NCI-H446 treated with DMSO at 0.1 percent for 48 hours (cell line): ENCODE data around the gene ITPR2.
"Not testable (repeated sequence)": the region's sequence is repeated elsewhere in the genome, so short reads cannot be mapped to it uniquely, and the experiment has no call there.

Experiments
- DNase-seq: peaks from one replicate; lab custom pipeline; 2025; lab: John Stamatoyannopoulos, UW

The ITPR2 gene

GRCh38 chr12:26661399-26661798 is 171.6 kb downstream of the ITPR2 start:
- no peak for DNase-seq

DNA sequence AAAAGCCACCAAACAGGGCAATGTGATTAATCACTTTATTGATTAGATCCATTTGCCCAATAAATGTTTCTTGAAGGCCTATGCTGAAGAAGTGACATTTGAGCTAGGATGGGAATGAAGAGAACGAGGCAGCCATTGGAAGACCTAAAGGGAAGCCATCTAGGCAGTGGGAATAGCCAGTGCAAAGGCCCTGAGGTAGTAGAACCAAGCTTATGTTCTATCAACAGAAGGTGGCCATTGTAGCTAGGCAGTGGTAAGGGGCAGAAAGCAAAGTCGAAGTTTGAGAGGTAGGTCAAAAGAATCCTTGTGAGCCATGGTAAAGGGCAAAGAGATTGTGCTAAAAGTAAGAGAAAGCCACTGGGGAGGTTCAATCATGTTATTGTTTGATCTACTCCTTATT is 173.1 kb downstream of the ITPR2 start:
- DNase-seq, result no peak

GRCh38 chr12:26658991-26659390 is 174.0 kb downstream of the ITPR2 start:
- DNase-seq, result no peak

GRCh38 chr12:26654623-26655022 is 178.4 kb downstream of the ITPR2 start:
- DNase-seq, result no peak

DNA sequence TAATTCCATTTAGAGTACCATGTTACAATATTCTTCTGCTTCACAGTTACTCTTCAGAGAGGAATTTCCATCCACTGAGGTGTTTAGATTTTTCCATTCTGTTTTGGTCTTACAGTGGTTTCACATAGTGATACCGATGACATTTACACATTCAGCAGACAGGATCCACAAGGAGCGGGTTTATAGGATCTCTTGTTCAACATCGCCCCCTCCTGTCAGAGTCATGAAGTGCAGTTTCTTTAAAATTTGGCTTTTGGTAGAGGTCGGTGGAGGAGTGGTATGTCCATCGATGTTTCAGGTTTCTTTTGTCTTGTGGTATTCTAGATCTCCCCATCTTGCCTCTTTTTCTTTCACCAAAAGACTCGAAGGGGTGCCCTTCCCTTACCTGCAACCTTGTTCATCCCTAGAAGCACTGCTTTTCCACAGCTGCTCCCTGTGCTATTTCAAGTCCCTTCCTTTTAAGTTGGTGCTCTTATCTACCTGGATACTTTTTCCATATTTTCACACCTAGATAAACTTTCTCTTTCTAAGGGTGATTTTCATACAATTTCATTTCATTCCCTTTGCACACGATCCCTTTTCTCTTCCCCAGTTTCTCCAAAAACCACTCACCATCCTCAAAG is 181.3 kb downstream of the ITPR2 start:
- DNase-seq, result peak; percentile 33

DNA sequence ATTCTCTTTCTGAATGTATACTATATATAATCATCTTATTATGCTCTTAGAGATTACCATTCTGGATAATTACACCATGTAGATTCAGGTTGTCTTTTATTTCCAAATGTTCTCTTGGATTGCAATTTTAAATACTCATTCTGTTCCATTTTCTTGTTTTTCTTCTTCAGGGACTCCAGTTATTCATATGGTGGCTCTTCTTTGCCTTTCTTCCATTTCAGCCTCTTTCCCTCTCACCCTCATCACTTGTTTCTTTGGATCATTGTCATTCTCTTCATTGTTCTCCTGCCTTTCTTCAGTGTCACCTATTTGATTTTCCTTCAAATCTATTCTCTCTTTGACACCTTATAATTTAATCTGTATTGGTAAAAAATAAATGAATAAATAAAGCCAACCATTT is 182.0 kb downstream of the ITPR2 start:
- DNase-seq, result no peak

DNA sequence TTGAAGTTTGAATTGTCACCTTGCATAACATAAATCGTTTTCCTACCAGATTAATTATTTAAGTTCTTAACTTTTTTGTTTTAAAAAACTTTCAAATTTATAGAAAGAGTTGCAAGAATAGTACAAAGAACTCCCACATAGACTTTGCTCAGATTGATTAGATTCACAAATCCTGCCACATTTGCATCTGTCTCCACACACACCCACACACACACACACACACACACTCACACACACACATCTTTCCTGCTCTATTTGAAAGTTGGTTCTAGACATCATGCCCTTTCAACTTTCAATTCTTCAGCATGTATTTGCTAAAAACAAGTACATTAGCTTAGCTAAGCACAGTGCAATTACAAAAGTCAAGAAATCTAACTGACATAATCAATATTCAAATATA is 184.0 kb downstream of the ITPR2 start:
- DNase-seq, result no peak

GRCh38 chr12:26648584-26648983 is 184.4 kb downstream of the ITPR2 start:
- no peak for DNase-seq

- no peak for DNase-seq
Observed at GRCh38 chr12:26648066-26648465, 184.9 kb downstream of the ITPR2 start.

DNA sequence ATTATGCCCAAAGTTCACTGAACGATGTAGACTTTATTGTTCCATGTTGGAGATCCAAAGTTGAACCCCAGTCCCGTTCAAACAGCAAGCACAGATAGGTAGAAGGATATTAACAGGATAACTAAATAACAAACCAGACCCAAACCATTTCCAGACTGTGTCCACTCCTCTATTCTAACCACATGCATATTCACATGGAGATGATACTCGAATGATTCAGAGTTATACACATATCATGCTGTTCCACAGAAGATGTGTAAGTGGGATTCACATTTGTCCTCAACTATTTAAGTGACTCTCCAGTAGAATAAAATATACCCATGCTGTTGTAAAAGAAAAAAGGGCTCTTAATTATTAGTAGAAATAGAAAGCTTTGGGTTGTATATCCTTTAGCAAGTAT is 185.9 kb downstream of the ITPR2 start:
- DNase-seq, result no peak

DNA sequence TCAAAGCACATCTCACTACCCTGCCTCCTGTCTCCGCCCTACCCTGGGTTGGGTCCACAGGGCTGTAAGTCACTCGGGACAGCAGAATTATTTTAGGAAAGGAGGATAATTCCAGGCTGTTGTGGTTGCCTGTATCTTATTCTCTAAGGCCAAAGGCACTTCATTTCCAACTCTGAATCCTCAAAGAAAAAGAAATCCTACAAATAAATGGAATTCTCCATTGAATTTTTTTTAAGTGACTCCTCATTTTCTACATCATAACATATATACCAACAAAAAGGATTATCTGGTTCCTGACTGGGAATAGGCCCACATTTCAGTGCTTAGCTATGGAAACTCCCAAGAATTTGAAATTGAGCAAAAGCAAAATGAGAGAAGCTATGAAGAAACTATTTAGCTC is 186.4 kb downstream of the ITPR2 start:
- no peak for DNase-seq

DNA sequence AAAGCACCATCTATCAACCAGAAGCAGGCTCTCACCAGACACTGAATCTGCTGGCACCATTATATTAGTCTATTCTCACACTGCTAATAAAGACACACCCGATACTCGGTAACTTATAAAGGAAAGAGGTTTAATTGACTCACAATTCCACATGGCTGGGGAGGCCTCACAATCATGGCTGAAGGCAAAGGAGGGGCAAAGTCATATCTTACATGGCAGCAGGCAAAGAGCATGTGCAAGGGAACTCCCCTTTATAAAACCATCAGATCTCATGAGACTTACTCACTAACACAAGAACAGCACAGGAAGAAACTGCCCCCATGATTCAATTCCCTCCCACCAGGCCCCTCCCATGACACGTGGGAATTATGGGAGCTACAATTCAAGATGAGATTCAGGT is 188.6 kb downstream of the ITPR2 start:
- DNase-seq, result not testable (repeated sequence)

DNA sequence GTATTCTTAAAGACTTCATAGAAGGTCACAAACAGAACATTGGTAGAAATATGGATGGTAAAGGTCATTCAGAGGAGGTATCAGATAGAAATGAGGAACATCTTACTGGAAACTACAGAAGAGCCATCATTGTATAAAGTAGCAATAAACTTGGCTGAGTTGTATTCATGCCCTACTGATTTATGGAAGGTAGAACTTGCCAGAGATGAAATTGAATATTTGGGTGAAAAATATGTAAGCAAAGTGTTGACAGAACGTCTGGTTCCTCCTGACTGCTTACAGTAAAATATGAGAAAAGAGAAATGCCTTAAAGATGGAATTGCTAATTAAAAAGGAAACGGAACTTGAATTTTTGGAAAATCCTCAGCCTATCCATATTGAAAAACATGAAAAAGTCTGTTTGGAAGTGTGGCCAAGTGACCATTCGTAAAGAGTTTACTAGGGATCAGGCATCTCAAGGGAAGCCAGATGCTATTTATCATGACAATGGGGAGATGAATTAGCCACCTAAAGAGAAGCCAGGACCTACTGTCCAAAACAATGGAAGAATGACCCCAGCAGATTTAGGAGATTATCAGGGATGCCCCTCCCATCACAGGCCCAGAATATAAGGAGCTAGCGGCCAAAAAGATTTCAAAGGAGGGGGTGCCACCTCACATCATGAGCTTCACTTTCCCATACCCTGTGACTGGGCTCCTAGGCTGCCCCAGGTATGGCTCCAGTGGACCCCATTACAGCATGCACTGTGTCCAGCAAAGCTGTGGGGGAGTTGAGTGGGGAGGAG is 189.3 kb downstream of the ITPR2 start:
- DNase-seq, result no peak

DNA sequence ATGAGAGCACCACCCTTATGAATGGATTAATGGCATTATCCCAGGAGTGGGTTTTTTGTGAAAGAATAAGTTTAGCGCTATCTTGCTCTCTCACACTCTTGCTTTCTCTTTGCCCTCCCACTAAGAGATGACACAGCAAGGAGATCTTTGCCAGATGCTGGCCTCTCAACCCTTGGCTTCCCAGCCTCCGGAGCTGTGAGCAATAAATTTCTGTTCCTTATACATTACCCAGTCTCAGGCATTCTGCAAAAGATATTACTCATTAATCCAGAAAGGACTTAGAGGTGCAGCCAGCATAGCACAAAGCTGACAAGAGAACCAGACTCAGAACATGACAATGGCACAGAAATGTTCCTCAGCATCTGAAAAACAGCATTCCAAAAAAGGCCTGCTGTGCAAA is 190.6 kb downstream of the ITPR2 start:
- no peak for DNase-seq

DNA sequence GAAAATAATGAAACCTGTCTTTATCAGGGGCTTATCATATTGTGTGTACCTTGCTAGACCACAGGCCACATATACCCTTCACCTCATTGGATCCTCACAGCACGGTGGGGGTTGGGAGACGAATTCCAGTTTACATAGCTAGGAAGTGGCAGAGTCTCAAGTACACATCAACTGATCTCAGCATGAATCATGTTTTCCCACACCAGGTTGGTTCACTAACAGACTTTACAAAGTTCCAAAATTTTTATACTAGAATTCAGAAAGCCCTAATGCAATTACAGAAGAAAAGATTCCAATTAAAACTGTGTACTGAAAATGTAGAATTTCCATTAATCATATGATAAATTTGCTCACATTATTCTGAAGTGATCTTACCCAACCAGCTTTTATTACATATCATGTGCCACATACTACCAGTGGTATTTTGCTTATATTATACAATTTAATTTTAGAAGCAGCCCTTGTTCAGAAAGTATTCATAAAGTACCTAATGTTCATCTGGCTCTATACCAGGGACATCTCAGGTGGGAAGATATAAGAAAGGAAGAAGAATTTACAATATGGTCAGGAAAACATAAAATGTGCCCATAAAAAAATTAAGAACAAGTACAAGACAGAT is 196.2 kb downstream of the ITPR2 start:
- no peak for DNase-seq

DNA sequence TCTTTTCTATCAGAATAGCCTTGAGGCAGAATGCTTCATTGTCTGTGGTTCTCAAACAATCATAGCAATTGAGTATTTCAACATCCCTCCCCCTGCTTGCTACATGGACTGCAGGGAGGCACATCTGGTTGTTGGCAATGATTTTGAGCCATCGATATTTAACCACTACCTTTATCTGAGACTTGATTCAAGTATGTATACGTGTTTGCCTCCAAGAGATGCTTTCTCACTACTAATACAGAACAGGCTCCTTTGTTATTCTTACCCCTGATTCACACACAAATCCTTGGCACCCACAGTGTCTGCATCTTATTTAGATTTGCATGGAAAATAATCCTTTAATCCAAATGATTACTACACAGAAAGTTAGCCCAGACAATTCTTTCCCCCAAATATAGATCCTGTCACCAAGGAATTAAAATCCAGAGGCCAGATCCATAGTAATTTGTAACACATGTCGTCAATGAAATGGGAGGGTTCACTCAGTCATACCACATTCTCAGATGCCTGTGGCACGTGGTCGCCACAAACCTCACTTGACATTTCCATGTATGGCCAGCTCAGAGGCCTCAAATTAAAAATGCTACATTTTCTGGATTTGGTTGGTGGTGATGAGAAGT is 199.3 kb downstream of the ITPR2 start:
- DNase-seq, result no peak

- no peak for DNase-seq
Observed at GRCh38 chr12:26632756-26633155, 200.2 kb downstream of the ITPR2 start.

DNA sequence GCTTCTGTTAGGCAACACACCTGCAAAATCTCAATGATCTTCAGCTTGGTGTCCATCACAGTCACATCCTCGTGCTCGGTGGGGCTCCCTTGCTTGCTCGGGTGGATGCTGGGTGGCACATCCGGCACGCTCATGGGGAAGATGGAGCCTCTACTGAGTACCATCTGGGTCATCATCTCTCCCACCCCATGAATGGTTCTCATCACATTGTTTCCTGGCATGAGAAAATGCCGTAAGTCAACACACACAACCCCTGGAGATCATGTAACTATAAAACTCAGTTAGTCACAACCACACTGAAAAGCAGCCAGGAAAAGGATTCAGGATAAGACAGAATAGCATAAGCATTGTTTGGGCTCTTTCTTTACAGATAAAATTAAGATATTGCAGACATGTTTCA is 201.1 kb downstream of the ITPR2 start:
- no peak for DNase-seq

GRCh38 chr12:26630546-26631027 is 202.4 kb downstream of the ITPR2 start:
- no peak for DNase-seq

DNA sequence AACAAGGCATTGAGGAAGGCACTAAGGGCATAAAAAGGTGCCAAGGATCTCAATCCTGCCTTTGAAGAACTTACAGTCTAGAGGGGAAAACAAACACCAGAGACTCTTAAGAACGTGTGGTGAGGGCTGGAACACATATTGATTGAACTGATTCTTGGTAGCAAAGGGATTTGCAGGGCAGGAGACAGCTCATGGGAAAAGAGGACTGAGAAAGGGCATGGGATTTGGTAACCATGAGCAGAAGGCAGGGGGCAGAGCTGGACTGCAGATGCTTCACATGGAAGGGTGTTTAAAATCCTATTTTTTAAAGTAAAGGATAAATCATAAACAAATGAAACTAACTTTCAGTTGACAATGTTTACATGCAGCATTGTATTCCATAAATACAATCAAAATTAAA is 203.1 kb downstream of the ITPR2 start:
- no peak for DNase-seq

- no peak for DNase-seq
Observed at GRCh38 chr12:26628234-26628633, 204.8 kb downstream of the ITPR2 start.

GRCh38 chr12:26627335-26627734 is 205.7 kb downstream of the ITPR2 start:
- DNase-seq, result no peak

- DNase-seq, result no peak
Observed at GRCh38 chr12:26623136-26623535, 209.9 kb downstream of the ITPR2 start.
